ENCODE measurements around the gene DHX34.

The DHX34 gene

GRCh38 chr19:47427241-47428176 lies 78.4 kb downstream of the DHX34 start (continued):
- TF ChIP-seq PBX3 (CRISPR knock-in tag; IDR thresholded peaks at IDR 0.05), result no peak
- TF ChIP-seq ZSCAN4 (tag by site-specific recombination; IDR thresholded peaks at IDR 0.05), result 0 out of 2 replicates have a peak, but pooled peaks have one; percentile 24
- peak; percentile 22; the same call in 1 of the 2 replicates for TF ChIP-seq ZNF157 (tag by site-specific recombination; IDR thresholded peaks at IDR 0.05)
- TF ChIP-seq ZNF366 (tag by site-specific recombination; conservative IDR thresholded peaks at IDR 0.05), result peak; percentile 80
- peak; percentile 57; the same call in 1 of the 2 replicates for TF ChIP-seq KLF1 (tag by site-specific recombination; IDR thresholded peaks at IDR 0.05)
- no peak for TF ChIP-seq MEIS1 (CRISPR knock-in tag; IDR thresholded peaks at IDR 0.05; ENCODE audit: borderline replicate concordance)
- TF ChIP-seq YY2 (tag by site-specific recombination; IDR thresholded peaks at IDR 0.05), result no peak; the same call in 1 of the 2 replicates
- no peak for TF ChIP-seq ZNF416 (tag by site-specific recombination; IDR thresholded peaks at IDR 0.05)
- no peak for TF ChIP-seq BCL6B (tag by site-specific recombination; IDR thresholded peaks at IDR 0.05)
- peak; percentile 47; the same call in 1 of the 2 replicates for TF ChIP-seq ZNF843 (tag by site-specific recombination; IDR thresholded peaks at IDR 0.05)
- no peak for TF ChIP-seq ZNF560 (tag by site-specific recombination; IDR thresholded peaks at IDR 0.05; ENCODE audit: borderline replicate concordance)
- peak; percentile 100 for TF ChIP-seq PRDM1 (tag by site-specific recombination; IDR thresholded peaks at IDR 0.05)
- TF ChIP-seq ZNF791 (tag by site-specific recombination; IDR thresholded peaks at IDR 0.05), result no peak
- no peak for TF ChIP-seq ZNF423 (tag by site-specific recombination; IDR thresholded peaks at IDR 0.05)
- no peak for TF ChIP-seq ZNF837 (tag by site-specific recombination; IDR thresholded peaks at IDR 0.05)
- no peak for TF ChIP-seq ZNF341 (tag by site-specific recombination; IDR thresholded peaks at IDR 0.05; ENCODE audit: low read depth)
- TF ChIP-seq ZNF830 (tag by site-specific recombination; IDR thresholded peaks at IDR 0.05; ENCODE audit: low read depth), result no peak
- TF ChIP-seq ZNF354C (tag by site-specific recombination; IDR thresholded peaks at IDR 0.05; ENCODE audit: borderline replicate concordance, low read depth), result no peak
- no peak for TF ChIP-seq ZNF10 (tag by site-specific recombination; IDR thresholded peaks at IDR 0.05)
- TF ChIP-seq ZNF311 (tag by site-specific recombination; IDR thresholded peaks at IDR 0.05; ENCODE audit: borderline replicate concordance), result no peak
- TF ChIP-seq WT1 (tag by site-specific recombination; IDR thresholded peaks at IDR 0.05), result peak; percentile 95
- no peak for TF ChIP-seq ZNF266 (tag by site-specific recombination; IDR thresholded peaks at IDR 0.05; ENCODE audit: low read depth)
- no peak for TF ChIP-seq ZNF776 (tag by site-specific recombination; IDR thresholded peaks at IDR 0.05; ENCODE audit: borderline replicate concordance)
- TF ChIP-seq ZNF596 (tag by site-specific recombination; IDR thresholded peaks at IDR 0.05), result no peak
- TF ChIP-seq KLF17 (tag by site-specific recombination; IDR thresholded peaks at IDR 0.05), result peak; percentile 25; the same call in 1 of the 2 replicates
- TF ChIP-seq ZNF777 (tag by site-specific recombination; IDR thresholded peaks at IDR 0.05; ENCODE audit: borderline replicate concordance), result peak; percentile 67; the same call in 1 of the 2 replicates
- no peak for TF ChIP-seq ZFP3 (tag by site-specific recombination; IDR thresholded peaks at IDR 0.05; ENCODE audit: low read depth)
- TF ChIP-seq ZNF274 (IDR thresholded peaks at IDR 0.05; ENCODE audit: low read length), result no peak
- TF ChIP-seq ZNF274 (tag by site-specific recombination; IDR thresholded peaks at IDR 0.05; ENCODE audit: borderline replicate concordance), result no peak
- no peak for TF ChIP-seq ZNF433 (tag by site-specific recombination; IDR thresholded peaks at IDR 0.05; ENCODE audit: low read depth)
- TF ChIP-seq ZNF600 (tag by site-specific recombination; IDR thresholded peaks at IDR 0.05), result peak; percentile 63
- no peak for TF ChIP-seq SALL2 (tag by site-specific recombination; IDR thresholded peaks at IDR 0.05; ENCODE audit: borderline replicate concordance)
- TF ChIP-seq ZNF114 (tag by site-specific recombination; IDR thresholded peaks at IDR 0.05), result no peak
- no peak for TF ChIP-seq ZNF404 (tag by site-specific recombination; IDR thresholded peaks at IDR 0.05)
- no peak for TF ChIP-seq ZNF792 (tag by site-specific recombination; IDR thresholded peaks at IDR 0.05)
- TF ChIP-seq ZSCAN23 (tag by site-specific recombination; IDR thresholded peaks at IDR 0.05), result no peak
